ENCODE measurements around the gene LHFPL6.

LHFPL6 gene

GRCh38 chr13:39571502-39572092 is 31.4 kb downstream of the LHFPL6 start:
- H2BK5ac ChIP-seq (ENCODE audit: low read length): no peak overlapping the region
- no peaks in the 10 kb centered on the region for H3K36me3 ChIP-seq (ENCODE audit: control insufficient read depth, insufficient read depth, low read length)
- H3K27ac ChIP-seq (ENCODE audit: low read depth, low read length): no peak overlapping the region
- H4K5ac ChIP-seq (ENCODE audit: low read length): no peak overlapping the region
- no peak overlapping the region for H2AK5ac ChIP-seq (ENCODE audit: low read length)
- H3K56ac ChIP-seq (ENCODE audit: low read length): no peak overlapping the region
- H3K4me1 ChIP-seq (ENCODE audit: control insufficient read depth, low read depth, low read length): no peaks in the 10 kb centered on the region
- H2BK15ac ChIP-seq (replicated peaks; ENCODE audit: low read depth): no peak overlapping the region
- no peak overlapping the region for H2BK120ac ChIP-seq (ENCODE audit: low read depth, low read length)
- no peak overlapping the region for H3K4me3 ChIP-seq (ENCODE audit: low read length)
- no peaks in the 10 kb centered on the region for H3K79me1 ChIP-seq (ENCODE audit: low read length)
- no CpG with 5 or more reads among the region's 15 CpGs for WGBS (ENCODE audit: extremely low coverage, insufficient coverage, low lambda C conversion rate)
- no peak for DNase-seq
- no peaks in the 10 kb centered on the region for H3K27me3 ChIP-seq (ENCODE audit: insufficient read depth, low read length, poor library complexity)
- H3K18ac ChIP-seq (ENCODE audit: low read length): no peak overlapping the region
- H3K79me2 ChIP-seq (ENCODE audit: control insufficient read depth, insufficient read depth, low read length): no peaks in the 10 kb centered on the region
- H3K4me2 ChIP-seq (ENCODE audit: low read length): no peak overlapping the region
- H3K23ac ChIP-seq (ENCODE audit: low read length): no peak overlapping the region
- no peak overlapping the region for H3K9ac ChIP-seq (ENCODE audit: low read length)
- no peak overlapping the region for H4K8ac ChIP-seq (ENCODE audit: low read depth, low read length)
- H3K4ac ChIP-seq (ENCODE audit: low read depth, low read length): no peak overlapping the region

GRCh38 chr13:39567569-39567968 is 35.4 kb downstream of the LHFPL6 start:
- Histone ChIP-seq H3K27me3 (ENCODE audit: insufficient read depth, low read length, poor library complexity) (no peaks in the 10 kb centered on the region), H3K79me1 (ENCODE audit: low read length) (no peaks in the 10 kb centered on the region), H3K27ac (ENCODE audit: low read depth, low read length) (no peak overlapping the region), H4K8ac (ENCODE audit: low read depth, low read length) (no peak overlapping the region), H3K4me2 (ENCODE audit: low read length) (no peak overlapping the region), H3K9ac (ENCODE audit: low read length) (no peak overlapping the region), H3K23ac (ENCODE audit: low read length) (no peak overlapping the region), H3K4me3 (ENCODE audit: low read length) (no peak overlapping the region), H2BK15ac (replicated peaks; ENCODE audit: low read depth) (peak overlapping the region; percentile 8), H3K4ac (ENCODE audit: low read depth, low read length) (no peak overlapping the region), H3K36me3 (ENCODE audit: control insufficient read depth, insufficient read depth, low read length) (no peaks in the 10 kb centered on the region), H2BK5ac (ENCODE audit: low read length) (no peak overlapping the region), H2BK120ac (ENCODE audit: low read depth, low read length) (no peak overlapping the region), H2AK5ac (ENCODE audit: low read length) (no peak overlapping the region), H3K18ac (ENCODE audit: low read length) (no peak overlapping the region), H3K79me2 (ENCODE audit: control insufficient read depth, insufficient read depth, low read length) (no peaks in the 10 kb centered on the region), H4K5ac (ENCODE audit: low read length) (no peak overlapping the region), H3K4me1 (ENCODE audit: control insufficient read depth, low read depth, low read length) (peaks cover 2% of the 10 kb centered on the region), H3K56ac (ENCODE audit: low read length) (no peak overlapping the region)
- DNase-seq: no peak
- WGBS (ENCODE audit: extremely low coverage, insufficient coverage, low lambda C conversion rate): no CpG with 5 or more reads among the region's 1 CpG

GRCh38 chr13:39566216-39566869 is 36.6 kb downstream of the LHFPL6 start:
- Histone ChIP-seq H2BK5ac (ENCODE audit: low read length) (no peak overlapping the region), H2BK120ac (ENCODE audit: low read depth, low read length) (no peak overlapping the region), H3K4me3 (ENCODE audit: low read length) (no peak overlapping the region), H3K4me1 (ENCODE audit: control insufficient read depth, low read depth, low read length) (peaks cover 2% of the 10 kb centered on the region), H3K36me3 (ENCODE audit: control insufficient read depth, insufficient read depth, low read length) (no peaks in the 10 kb centered on the region), H3K9ac (ENCODE audit: low read length) (no peak overlapping the region), H3K79me2 (ENCODE audit: control insufficient read depth, insufficient read depth, low read length) (no peaks in the 10 kb centered on the region), H3K27me3 (ENCODE audit: insufficient read depth, low read length, poor library complexity) (no peaks in the 10 kb centered on the region), H2BK15ac (replicated peaks; ENCODE audit: low read depth) (no peak overlapping the region), H3K4ac (ENCODE audit: low read depth, low read length) (peak overlapping the region; percentile 81), H3K18ac (ENCODE audit: low read length) (peak overlapping the region; percentile 11), H3K56ac (ENCODE audit: low read length) (no peak overlapping the region), H3K23ac (ENCODE audit: low read length) (no peak overlapping the region), H3K79me1 (ENCODE audit: low read length) (no peaks in the 10 kb centered on the region), H4K8ac (ENCODE audit: low read depth, low read length) (no peak overlapping the region), H4K5ac (ENCODE audit: low read length) (no peak overlapping the region), H2AK5ac (ENCODE audit: low read length) (no peak overlapping the region), H3K27ac (ENCODE audit: low read depth, low read length) (no peak overlapping the region), H3K4me2 (ENCODE audit: low read length) (no peak overlapping the region)
- DNase-seq: no peak
- WGBS (ENCODE audit: extremely low coverage, insufficient coverage, low lambda C conversion rate): no CpG with 5 or more reads among the region's 8 CpGs

GRCh38 chr13:39565036-39565949 is 37.7 kb downstream of the LHFPL6 start:
- Histone ChIP-seq H3K27ac (ENCODE audit: low read depth, low read length) (peak overlapping the region; percentile 20), H3K23ac (ENCODE audit: low read length) (no peak overlapping the region), H4K5ac (ENCODE audit: low read length) (no peak overlapping the region), H3K27me3 (ENCODE audit: insufficient read depth, low read length, poor library complexity) (no peaks in the 10 kb centered on the region), H3K79me2 (ENCODE audit: control insufficient read depth, insufficient read depth, low read length) (no peaks in the 10 kb centered on the region), H3K9ac (ENCODE audit: low read length) (no peak overlapping the region), H3K4me2 (ENCODE audit: low read length) (no peak overlapping the region), H3K18ac (ENCODE audit: low read length) (no peak overlapping the region), H3K4me3 (ENCODE audit: low read length) (no peak overlapping the region), H2AK5ac (ENCODE audit: low read length) (no peak overlapping the region), H3K79me1 (ENCODE audit: low read length) (no peaks in the 10 kb centered on the region), H3K4me1 (ENCODE audit: control insufficient read depth, low read depth, low read length) (peaks cover 2% of the 10 kb centered on the region), H3K56ac (ENCODE audit: low read length) (no peak overlapping the region), H4K8ac (ENCODE audit: low read depth, low read length) (no peak overlapping the region), H2BK120ac (ENCODE audit: low read depth, low read length) (no peak overlapping the region), H3K36me3 (ENCODE audit: control insufficient read depth, insufficient read depth, low read length) (no peaks in the 10 kb centered on the region), H2BK15ac (replicated peaks; ENCODE audit: low read depth) (no peak overlapping the region), H3K4ac (ENCODE audit: low read depth, low read length) (no peak overlapping the region), H2BK5ac (ENCODE audit: low read length) (no peak overlapping the region)
- peak; percentile 91 for DNase-seq
- no CpG with 5 or more reads among the region's 6 CpGs for whole genome bisulfite sequencing (ENCODE audit: extremely low coverage, insufficient coverage, low lambda C conversion rate)

GRCh38 chr13:39563470-39563735 is 39.6 kb downstream of the LHFPL6 start:
- no peaks in the 10 kb centered on the region for H3K79me2 ChIP-seq (ENCODE audit: control insufficient read depth, insufficient read depth, low read length)
- H2AK5ac ChIP-seq (ENCODE audit: low read length): no peak overlapping the region
- no peak for DNase-seq
- no peaks in the 10 kb centered on the region for H3K79me1 ChIP-seq (ENCODE audit: low read length)
- H3K36me3 ChIP-seq (ENCODE audit: control insufficient read depth, insufficient read depth, low read length): no peaks in the 10 kb centered on the region
- H3K18ac ChIP-seq (ENCODE audit: low read length): no peak overlapping the region
- no peak overlapping the region for H4K5ac ChIP-seq (ENCODE audit: low read length)
- H3K4me1 ChIP-seq (ENCODE audit: control insufficient read depth, low read depth, low read length): peaks cover 2% of the 10 kb centered on the region
- H3K56ac ChIP-seq (ENCODE audit: low read length): no peak overlapping the region
- WGBS (ENCODE audit: extremely low coverage, insufficient coverage, low lambda C conversion rate): no CpG with 5 or more reads among the region's 1 CpG
- H3K4ac ChIP-seq (ENCODE audit: low read depth, low read length): no peak overlapping the region
- H3K27ac ChIP-seq (ENCODE audit: low read depth, low read length): no peak overlapping the region
- H3K27me3 ChIP-seq (ENCODE audit: insufficient read depth, low read length, poor library complexity): no peaks in the 10 kb centered on the region
- H3K9ac ChIP-seq (ENCODE audit: low read length): no peak overlapping the region
- H2BK120ac ChIP-seq (ENCODE audit: low read depth, low read length): no peak overlapping the region
- H3K4me2 ChIP-seq (ENCODE audit: low read length): no peak overlapping the region
- H4K8ac ChIP-seq (ENCODE audit: low read depth, low read length): no peak overlapping the region
- H2BK15ac ChIP-seq (replicated peaks; ENCODE audit: low read depth): no peak overlapping the region
- no peak overlapping the region for H3K4me3 ChIP-seq (ENCODE audit: low read length)
- no peak overlapping the region for H3K23ac ChIP-seq (ENCODE audit: low read length)
- no peak overlapping the region for H2BK5ac ChIP-seq (ENCODE audit: low read length)
